ENCODE measurements around the gene KCTD7.
"Not testable (repeated sequence)": the region's sequence is repeated elsewhere in the genome, so short reads cannot be mapped to it uniquely, and the experiment has no call there.

KCTD7 gene

GRCh38 chr7:66654275-66655112, 25.8 kb downstream of the KCTD7 start:
- DNase-seq (ENCODE audit: low read depth), result peak; percentile 95

- not testable (repeated sequence) for DNase-seq (ENCODE audit: low read depth)
Measured at GRCh38 chr7:66655113-66655806, 26.6 kb downstream of the KCTD7 start.

DNA sequence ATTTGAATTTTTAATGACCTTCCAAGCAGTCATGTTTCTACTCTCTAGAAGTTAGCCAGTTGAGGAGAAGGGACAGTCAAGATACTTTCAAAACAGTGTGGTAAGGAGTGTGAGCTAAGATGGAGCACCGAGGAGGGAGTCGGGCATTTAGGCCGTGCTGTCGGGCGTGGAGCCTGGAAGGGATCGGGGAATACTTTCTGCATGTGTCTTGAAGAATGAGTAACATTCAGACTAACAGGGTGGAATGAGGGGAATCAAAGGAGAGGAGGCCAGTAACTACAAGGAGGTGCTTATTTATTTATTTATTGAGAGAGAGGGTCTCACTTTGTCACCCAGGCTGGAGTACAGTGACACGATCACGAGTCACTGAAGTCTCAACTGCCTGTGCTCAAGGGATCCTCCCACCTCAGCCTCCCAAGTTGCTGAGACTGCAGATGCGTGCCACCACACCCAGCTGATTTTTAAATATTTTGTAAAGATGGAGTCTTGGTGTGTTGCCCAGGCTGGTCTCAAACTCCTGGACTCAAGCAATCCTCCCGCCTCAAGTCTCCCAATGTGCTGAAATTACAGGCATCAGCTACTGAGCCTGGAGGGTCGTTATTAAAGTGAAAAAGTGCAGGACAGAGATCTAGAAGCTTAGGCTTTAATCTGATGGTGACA, 27.3 kb downstream of the KCTD7 start:
- DNase-seq (ENCODE audit: low read depth), result peak; percentile 22

DNA sequence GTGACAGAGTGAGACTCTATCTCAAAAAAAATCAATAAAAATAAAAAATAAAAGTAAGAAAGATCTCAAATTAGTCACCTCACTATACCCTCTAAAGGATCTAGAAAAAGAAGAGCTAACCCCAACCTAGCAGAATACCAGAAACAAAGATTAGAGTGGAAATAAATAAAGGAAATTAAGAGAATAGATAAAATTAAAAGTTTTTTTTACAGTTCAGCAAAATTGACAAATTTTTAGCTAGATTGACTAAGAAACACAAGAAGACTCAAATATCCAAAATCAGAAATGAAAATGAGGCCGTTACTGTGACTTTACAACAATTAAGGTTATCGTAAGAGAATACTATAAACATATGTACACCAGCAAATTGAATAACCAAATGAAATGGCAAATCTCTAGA, 29.1 kb downstream of the KCTD7 start:
- no peak for DNase-seq (ENCODE audit: low read depth)

- DNase-seq (ENCODE audit: low read depth), result no peak
Measured at GRCh38 chr7:66662646-66663264, 34.1 kb downstream of the KCTD7 start.

GRCh38 chr7:66664590-66665293, 36.1 kb downstream of the KCTD7 start:
- DNase-seq (ENCODE audit: low read depth), result no peak

DNA sequence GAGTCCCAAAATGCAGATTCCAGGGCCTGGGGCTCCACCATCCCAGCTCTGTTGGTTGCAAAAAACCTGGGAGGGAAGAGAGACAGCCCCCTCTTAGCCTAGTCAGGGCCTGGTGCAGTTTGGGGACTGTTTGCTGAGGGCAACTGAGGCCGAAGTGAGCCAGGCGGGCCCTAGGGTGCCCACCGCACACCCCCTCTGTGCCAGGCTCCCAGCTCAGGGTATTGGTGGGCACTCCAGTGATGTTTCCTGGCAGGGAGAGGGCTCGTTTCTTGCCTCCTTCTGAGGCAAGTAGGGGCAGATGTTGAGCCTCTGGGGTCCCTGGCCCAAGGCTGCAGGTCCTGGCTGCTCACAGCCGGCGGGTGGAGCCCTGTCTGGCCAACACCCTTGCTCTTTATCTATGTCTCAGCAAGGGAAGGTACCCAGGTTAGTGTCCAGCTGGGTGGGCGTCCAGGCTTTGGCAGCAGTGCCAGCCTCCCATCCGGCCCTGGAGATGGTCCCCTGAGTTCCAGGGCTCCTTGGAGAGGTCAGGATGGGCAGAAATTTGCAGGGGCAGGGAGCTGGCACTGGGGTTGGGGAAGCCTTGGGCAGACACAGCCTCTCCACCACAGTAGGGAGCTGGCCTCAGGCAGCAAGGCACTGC, 37.8 kb downstream of the KCTD7 start:
- no peak for DNase-seq (ENCODE audit: low read depth)

DNA sequence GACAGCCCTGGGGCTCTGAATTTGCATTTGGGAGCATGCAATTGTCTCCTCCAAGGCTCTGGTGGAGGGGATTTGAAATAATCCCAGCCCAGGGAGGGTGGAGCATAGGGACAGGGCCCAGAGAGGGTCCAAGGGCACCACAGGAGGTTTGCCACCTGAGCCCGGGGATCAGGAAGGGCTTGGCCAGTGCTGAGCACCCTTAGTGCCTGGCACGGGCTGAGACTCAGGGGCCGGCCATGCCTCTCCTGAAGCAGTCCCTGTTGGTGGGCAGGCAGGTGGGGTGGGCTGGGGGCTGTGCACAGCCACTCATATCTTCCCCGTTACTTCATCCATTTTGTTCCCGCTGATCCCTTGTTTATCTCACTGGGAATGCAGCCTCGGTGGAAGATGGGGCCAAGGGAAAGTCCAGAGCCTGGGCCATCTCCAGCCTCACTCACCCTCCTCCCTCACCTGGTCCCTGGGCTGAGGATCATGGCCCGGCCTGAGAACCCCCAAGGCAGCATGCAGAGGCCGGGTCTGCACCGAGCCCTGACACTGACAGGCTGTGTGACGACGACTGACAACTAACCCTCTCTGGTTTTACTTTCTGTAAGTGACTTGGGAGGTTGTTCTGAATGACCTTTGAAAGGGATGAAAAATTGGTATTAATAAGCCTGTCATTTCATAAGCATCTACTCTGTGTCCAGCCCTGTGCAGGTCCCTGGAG, 38.5 kb downstream of the KCTD7 start:
- no peak for DNase-seq (ENCODE audit: low read depth)

GRCh38 chr7:66668112-66668511, 39.4 kb downstream of the KCTD7 start:
- DNase-seq (ENCODE audit: low read depth), result no peak

DNA sequence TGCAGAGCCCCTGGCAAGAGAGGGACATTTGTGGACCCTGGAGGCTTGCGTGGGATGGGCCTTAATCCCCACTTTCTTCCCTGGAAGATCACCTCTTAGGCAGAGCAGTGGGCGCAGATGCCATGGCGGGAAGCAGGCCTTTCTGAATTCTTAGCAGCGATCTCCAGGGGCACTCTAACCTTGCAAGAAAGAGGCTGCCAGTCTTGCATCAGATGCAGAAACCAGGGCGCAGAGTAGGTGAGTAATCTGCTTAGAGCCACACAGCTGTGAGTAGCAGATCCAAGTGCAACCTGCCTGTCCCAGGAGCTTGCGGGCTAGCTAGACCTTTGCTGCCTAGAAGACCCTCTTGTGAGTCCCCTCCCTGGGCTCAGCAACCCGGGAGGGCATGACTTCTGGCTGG, 40.0 kb downstream of the KCTD7 start:
- no peak for DNase-seq (ENCODE audit: low read depth)

GRCh38 chr7:66669088-66669487, 40.4 kb downstream of the KCTD7 start:
- no peak for DNase-seq (ENCODE audit: low read depth)

DNA sequence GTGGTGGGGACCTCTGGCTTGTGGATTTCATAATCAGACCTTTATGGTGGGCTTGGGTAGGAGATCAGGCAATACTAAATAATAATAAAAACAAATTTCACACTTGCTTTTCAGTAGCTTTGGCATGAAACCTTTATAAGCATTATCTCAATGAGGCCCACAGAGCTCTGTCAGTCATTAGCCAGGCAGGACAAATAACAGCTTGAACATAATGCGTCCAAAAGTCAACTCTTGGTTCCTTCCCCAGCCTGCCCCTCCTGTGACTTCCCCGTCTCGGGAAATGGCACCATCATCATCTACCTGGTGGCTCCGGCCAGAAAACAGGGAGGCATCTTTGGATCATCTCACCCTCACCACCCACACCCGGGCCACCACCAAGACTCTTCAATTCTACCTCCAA, 40.8 kb downstream of the KCTD7 start:
- no peak for DNase-seq (ENCODE audit: low read depth)

DNA sequence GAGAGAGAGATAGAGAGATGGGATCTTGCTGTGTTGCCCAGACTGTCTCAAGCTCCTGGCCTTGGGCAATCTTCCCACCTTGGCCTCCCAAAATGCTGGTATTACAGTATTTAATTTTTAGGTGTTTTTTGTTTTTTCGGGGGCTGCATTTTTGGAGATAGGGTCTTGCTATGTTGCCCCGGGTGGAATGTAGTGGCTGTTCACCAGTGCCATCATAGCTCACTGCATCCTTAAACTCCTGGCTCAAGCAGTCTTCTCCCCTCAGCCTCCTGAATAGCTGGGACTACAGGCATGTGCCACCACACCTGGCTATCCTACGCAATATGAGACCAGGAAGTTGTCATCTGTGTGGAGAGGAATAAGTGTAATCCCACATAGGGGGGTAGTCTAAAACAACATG, 42.4 kb downstream of the KCTD7 start:
- no peak for DNase-seq (ENCODE audit: low read depth)

- DNase-seq (ENCODE audit: low read depth), result not testable (repeated sequence)
Measured at GRCh38 chr7:66671486-66671885, 42.8 kb downstream of the KCTD7 start.

GRCh38 chr7:66672432-66673123, 43.9 kb downstream of the KCTD7 start:
- not testable (repeated sequence) for DNase-seq (ENCODE audit: low read depth)

- DNase-seq (ENCODE audit: low read depth), result not testable (repeated sequence)
Measured at GRCh38 chr7:66673124-66673640, 44.5 kb downstream of the KCTD7 start.

DNA sequence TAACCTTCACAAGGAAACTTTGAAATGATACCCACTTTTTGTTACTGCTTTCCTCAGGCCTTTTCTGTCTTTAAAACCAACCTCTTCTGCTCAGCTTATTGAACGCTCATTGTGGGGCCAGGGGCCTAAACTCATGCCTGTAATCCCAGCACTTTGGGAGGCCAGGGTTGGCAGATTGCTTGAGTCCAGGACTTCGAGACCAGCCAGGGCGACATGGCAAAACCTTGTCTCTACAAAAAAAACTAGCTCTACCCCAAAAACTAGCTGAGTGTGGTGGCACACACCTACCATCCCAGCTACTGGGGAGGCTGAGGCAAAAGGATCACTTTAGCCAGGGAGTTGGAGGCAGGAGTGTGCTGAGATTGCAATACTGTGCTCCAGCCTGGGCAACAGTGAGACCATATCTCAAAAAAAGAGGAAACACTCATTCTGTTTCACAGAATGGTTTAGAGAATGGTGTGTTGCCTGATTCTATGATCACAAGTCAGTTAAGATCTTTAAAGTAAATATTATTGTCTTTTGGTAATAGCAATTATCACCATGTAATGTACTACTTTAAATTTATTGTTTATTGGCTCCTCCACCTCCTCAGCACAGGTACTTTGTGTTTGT, 51.1 kb downstream of the KCTD7 start:
- no peak for DNase-seq (ENCODE audit: low read depth)

DNA sequence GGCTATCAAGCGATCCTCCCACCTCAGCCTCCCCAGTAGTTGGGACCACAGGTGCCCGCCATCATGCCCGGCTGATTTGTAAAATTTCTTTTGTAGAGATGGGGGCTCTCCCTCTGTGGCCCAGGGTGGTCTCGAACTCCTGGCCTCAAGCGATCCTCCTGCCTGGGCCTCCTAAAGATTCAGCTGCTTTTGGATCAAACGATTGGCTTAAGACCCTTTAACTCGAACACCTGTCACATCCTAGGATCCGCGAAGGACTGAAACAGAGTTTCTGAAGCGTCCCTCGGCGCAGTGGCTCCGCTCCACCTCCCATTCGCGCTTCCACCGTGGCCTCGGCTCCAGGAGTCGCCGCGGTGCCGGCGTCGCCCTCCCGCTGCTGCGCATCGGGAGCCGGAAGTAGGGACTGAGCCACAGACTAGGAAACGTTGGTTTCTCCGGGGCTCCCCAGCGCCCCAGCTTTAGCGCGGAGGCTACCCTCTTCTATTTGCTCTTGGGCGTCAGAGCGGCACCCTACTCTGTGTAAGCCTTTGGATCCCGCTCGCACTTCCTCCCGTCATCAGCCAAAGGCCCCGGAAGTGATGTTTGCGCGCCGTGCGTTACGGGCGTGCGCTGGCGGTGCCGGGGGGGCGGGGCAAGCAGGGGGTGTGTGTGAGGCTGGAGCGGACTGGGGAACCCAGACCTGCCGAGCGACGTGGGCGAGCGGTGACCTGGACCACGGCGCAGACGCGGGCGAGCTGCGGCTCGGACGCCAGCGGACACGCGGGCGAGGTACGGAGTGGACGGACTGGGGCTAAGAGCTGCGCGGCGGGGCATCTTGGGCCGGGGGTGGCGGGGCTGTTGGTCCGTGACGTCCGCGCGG, 53.0 kb downstream of the KCTD7 start:
- DNase-seq (ENCODE audit: low read depth), result peak; percentile 86
